GM19023 (cell line): Measurements from ENCODE around the gene ADGRF1.

ENCODE experiments used
- ATAC-seq: cut with Tn5 transposase; IDR thresholded peaks from one replicate; pipeline ENCODE4 v1.9.1; 2021; ENCODE audit warnings: mild to moderate bottlenecking, moderate library complexity; ENCODE audit not compliant: unreplicated experiment

ADGRF1 gene

GRCh38 chr6:46985943-46986342, 56.2 kb downstream of the ADGRF1 start:
- no peak for ATAC-seq

GRCh38 chr6:46983007-46983411, 59.1 kb downstream of the ADGRF1 start:
- no peak for ATAC-seq

- ATAC-seq, result no peak
Observed at GRCh38 chr6:46979206-46979605, 62.9 kb downstream of the ADGRF1 start.

GRCh38 chr6:46974786-46975185, 67.3 kb downstream of the ADGRF1 start:
- no peak for ATAC-seq

GRCh38 chr6:46973029-46973428, 69.1 kb downstream of the ADGRF1 start:
- ATAC-seq, result no peak

GRCh38 chr6:46972531-46972930, 69.6 kb downstream of the ADGRF1 start:
- ATAC-seq, result no peak

GRCh38 chr6:46969206-46969605, 72.9 kb downstream of the ADGRF1 start:
- ATAC-seq, result no peak

GRCh38 chr6:46967826-46968349, 74.2 kb downstream of the ADGRF1 start:
- ATAC-seq, result no peak

- no peak for ATAC-seq
Observed at GRCh38 chr6:46964716-46965519, 77.2 kb downstream of the ADGRF1 start.

GRCh38 chr6:46963626-46964025, 78.5 kb downstream of the ADGRF1 start:
- no peak for ATAC-seq

GRCh38 chr6:46963039-46963438, 79.1 kb downstream of the ADGRF1 start:
- no peak for ATAC-seq

- ATAC-seq, result no peak
Observed at GRCh38 chr6:46961711-46962110, 80.4 kb downstream of the ADGRF1 start.

- ATAC-seq, result no peak
Observed at GRCh38 chr6:46961232-46961631, 80.9 kb downstream of the ADGRF1 start.

GRCh38 chr6:46959419-46959818, 82.7 kb downstream of the ADGRF1 start:
- no peak for ATAC-seq

- ATAC-seq, result no peak
Observed at GRCh38 chr6:46956409-46956808, 85.7 kb downstream of the ADGRF1 start.

GRCh38 chr6:46954837-46955451, 87.2 kb downstream of the ADGRF1 start:
- no peak for ATAC-seq

GRCh38 chr6:46953921-46954320, 88.2 kb downstream of the ADGRF1 start:
- no peak for ATAC-seq

GRCh38 chr6:46949632-46950280, 92.4 kb downstream of the ADGRF1 start:
- ATAC-seq, result no peak

GRCh38 chr6:46948699-46949098, 93.4 kb downstream of the ADGRF1 start:
- no peak for ATAC-seq
